Measurements from ENCODE around the gene EIF3B.
A peak's percentile ranks its signal among the peaks of the same experiment; 100 is the strongest.
"Not testable (repeated sequence)": the region's sequence is repeated elsewhere in the genome, so short reads cannot be mapped to it uniquely, and the experiment has no call there.

EIF3B gene

GRCh38 chr7:2379161-2379560, 24.5 kb downstream of the EIF3B start:
- no peak for DNase-seq

DNA sequence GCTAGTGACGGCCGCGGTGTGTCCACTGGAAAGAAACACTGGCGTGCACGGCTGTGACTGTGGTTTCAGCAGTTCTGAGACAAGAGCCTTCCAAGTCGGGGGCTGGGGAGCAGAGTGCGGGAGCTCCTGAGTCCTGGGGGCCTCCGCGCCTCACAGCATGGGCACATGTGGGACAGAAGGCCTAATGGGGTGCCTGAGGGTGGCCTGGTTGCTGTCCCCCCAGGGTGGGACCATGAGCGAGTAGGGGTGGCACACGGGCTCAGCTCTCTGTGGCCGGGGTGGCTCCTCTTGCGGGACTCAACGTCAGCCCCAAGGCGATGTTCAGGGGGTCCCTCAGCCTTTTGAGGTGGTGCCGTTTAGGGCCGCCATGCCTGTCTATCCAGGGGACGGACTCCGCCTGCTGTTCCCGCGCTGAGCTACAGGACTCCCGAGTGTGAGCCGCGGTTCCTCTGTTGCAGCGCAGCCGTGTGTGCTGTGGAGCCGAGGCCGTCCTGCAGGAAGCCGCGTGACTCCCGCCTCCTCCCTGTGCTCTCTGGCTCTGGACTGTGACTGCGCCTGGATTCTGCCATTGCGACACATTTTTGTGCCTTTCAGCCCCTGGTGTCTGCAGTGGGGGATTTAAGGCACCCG, 25.3 kb downstream of the EIF3B start:
- DNase-seq = no peak

DNA sequence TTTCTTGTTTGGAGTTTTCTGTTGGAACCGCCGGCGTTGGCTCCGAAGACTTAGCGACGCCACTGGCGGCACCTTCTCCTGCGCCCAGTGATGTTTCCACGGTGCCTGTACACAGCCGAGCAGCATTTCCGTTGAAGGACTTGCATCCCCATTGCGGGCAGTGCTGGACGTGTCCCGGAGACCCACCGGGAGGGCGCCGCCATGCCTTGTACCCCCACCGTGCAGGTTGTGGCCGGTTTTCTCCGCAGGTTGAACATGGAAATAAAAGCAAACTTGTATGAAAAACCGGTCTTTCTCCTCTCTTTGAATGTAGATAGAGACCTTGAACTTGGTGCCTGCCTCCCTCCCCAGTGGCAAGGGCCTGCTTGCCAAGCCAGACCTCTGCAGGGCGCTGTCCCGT, 25.8 kb downstream of the EIF3B start:
- no peak for DNase-seq

DNA sequence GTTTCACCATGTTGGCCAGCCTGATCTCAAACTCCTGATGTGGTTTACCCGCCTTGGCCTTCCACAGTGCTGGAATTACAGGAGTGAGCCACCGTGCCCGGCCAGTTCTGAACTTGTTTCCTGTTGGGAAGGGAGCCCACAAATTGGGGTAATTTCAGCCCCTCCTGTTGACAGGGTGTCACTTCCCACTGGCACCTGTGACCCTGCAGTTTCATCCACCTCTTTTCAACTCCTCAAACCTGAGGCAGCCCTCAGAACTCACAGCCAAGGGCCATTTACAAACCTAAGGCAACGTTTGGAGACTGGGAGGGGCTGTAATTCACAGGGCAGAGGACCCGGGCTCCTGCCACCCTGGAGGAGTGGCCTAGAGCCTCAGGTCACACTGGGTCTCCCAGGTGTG, 26.6 kb downstream of the EIF3B start:
- DNase-seq = no peak

- no peak for DNase-seq
Measured at GRCh38 chr7:2381881-2382509, 27.4 kb downstream of the EIF3B start.

GRCh38 chr7:2383543-2384274, 29.1 kb downstream of the EIF3B start:
- no peak for DNase-seq

- no peak for DNase-seq
Measured at GRCh38 chr7:2384354-2385243, 30.0 kb downstream of the EIF3B start.

DNA sequence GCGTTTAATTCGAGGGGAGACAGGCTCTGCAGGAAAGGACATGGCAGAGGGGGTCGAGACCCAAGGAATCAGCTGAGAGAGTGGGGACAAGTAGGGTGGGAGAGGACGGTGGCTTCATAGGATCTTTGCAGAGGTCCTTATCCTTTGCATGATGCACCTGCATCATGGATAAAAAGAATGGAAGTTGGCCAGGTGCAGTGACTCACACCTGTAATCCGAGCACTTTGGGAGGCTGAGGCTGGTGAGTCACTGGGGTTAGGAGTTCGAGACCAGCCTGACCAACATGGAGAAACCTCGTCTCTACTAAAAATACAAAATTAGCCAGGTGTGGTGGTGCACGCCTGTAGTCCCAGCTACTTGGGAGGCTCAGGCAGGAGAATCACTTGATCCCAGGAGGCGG, 31.5 kb downstream of the EIF3B start:
- DNase-seq = not testable (repeated sequence)

GRCh38 chr7:2386964-2387669, 32.5 kb downstream of the EIF3B start:
- no peak for DNase-seq

- no peak for DNase-seq
Measured at GRCh38 chr7:2387897-2388636, 33.4 kb downstream of the EIF3B start.

- DNase-seq = no peak
Measured at GRCh38 chr7:2388637-2388954, 34.0 kb downstream of the EIF3B start.

DNA sequence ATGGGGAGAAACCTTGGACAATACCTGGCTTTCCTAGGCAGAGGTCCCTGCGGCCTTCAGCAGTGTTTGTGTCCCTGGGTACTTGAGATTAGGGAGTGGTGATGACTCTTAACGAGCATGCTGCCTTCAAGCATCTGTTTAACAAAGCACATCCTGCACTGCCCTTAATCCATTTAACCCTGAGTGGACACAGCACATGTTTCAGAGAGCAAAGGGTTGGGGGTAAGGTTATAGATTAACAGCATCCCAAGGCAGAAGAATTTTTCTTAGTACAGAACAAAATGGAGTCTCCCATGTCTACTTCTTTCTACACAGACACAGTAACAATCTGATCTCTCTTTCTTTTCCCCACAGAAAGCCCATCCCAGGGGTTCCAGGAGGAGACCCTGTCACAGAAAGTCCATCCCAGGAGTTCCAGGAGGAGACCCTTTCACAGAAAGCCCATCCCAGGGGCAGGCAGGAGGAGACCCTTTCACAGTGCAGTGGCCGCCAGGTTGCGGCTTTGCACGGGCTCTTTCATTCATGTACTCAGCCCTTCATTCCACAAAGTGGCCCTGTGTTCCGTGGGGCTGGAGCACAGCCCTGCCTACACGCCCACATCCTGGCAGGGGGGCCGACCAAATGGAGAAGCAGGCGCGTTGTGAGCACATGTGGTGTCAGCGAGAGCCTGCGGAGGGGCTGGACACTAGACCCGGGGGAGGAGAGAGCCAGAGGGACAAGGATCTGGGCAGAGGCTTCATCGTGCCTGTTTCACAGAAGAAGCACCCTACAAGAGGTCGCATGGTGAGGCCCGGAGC, 35.6 kb downstream of the EIF3B start:
- not testable (repeated sequence) for DNase-seq

GRCh38 chr7:2393706-2394105, 39.1 kb downstream of the EIF3B start:
- DNase-seq = no peak

GRCh38 chr7:2394566-2395082, 40.0 kb downstream of the EIF3B start:
- DNase-seq = no peak

GRCh38 chr7:2398506-2398905, 43.9 kb downstream of the EIF3B start:
- no peak for DNase-seq

DNA sequence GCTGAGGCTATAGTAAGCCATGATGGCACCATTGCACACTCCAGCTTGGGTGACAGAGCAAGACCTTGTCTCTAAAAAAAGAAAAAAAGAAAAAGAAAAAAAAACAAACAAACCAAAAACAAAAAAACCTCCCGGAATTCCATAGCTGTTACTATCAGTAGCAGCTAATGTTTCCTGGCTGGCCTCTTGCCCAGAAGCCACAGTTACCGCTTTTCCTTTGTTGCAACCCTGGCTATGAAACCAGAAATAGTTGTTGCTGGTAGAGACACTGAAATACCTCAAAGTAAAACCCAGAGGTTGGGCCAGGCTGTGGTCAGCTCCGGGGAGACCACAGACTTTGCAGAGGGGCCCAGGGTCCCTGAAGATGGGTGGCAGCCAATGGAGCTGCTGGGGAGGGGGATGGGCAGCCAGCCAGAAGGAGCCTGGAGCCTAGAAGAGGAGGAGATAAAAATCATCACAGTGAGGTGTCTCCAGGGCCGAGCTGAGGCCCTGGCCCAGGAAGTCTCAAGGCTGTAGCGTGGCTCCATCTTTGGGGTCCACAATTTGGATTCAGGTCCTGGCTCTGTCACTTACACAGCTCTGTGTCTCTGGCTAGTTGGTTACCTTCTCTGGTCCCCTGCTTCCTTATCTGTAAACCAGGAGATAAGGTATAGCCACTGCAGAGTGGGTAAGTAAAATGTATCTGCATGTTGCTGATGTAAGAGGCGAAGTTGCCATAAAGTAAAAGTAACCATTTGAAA, 45.4 kb downstream of the EIF3B start:
- DNase-seq = no peak

- DNase-seq = no peak
Measured at GRCh38 chr7:2402687-2403013, 48.0 kb downstream of the EIF3B start.

GRCh38 chr7:2403014-2403717, 48.5 kb downstream of the EIF3B start, which contains the start of gene CHST12:
TSS of gene CHST12 (plus strand) at chr7:2403611. CDS start at chr7:2432640, 29,029 bp downstream.
- peak; percentile 93 for DNase-seq
